K562 (cell line): ENCODE measurements around the gene GPR85.

Experiments
- ERF ChIP-seq: fragments of 450-650 bp; formaldehyde crosslinking; IDR thresholded peaks from 2 replicates; pipeline ENCODE4 v1.4.0; 2020; ENCODE audit warnings: mild to moderate bottlenecking, mixed read lengths
- KHSRP ChIP-seq: fragments of 450-650 bp; IDR thresholded peaks from 2 replicates; pipeline ENCODE4 v1.6.1; 2017
- MAFK ChIP-seq: IDR thresholded peaks from 2 replicates; pipeline ENCODE4 v1.6.1; 2011; ENCODE audit warnings: low read length, improper control_type of control experiment
- NFATC3 ChIP-seq: fragments of 450-650 bp; IDR thresholded peaks from 2 replicates; pipeline ENCODE4 v1.6.1; 2017; ENCODE audit warnings: mild to moderate bottlenecking
- POLR2A ChIP-seq: fragments of 450-650 bp; conservative IDR thresholded peaks from 2 replicates; pipeline ENCODE4 v1.6.1; 2016
- SP1 ChIP-seq: sonication (generic); formaldehyde crosslinking; IDR thresholded peaks from 2 replicates; pipeline ENCODE4 v1.8.1; 2022; ENCODE audit warnings: mild to moderate bottlenecking, missing genetic modification reagents
- YY1 ChIP-seq, 3 experiments: IDR thresholded peaks; 2 replicates each; pipeline ENCODE4 v1.6.1; 2011; ENCODE audit warnings: low read length in 2 of 3, mild to moderate bottlenecking in 2 of 3, moderate library complexity in 2 of 3, borderline replicate concordance in 1 of 3, control low read depth in 1 of 3, low read depth in 1 of 3; ENCODE audit not compliant: insufficient read depth in 3 of 3, insufficient replicate concordance in 2 of 3, control insufficient read depth in 1 of 3, insufficient read length in 1 of 3; ENCODE audit errors: extremely low read depth in 1 of 3
- ZFX ChIP-seq: sonication (generic); formaldehyde crosslinking; IDR thresholded peaks from 2 replicates; pipeline ENCODE4 v1.8.0; 2022; ENCODE audit warnings: mild to moderate bottlenecking, missing genetic modification reagents, moderate library complexity
- ZNF143 ChIP-seq: sonication (generic); formaldehyde crosslinking; IDR thresholded peaks from 2 replicates; pipeline ENCODE4 v1.9.0; 2022; ENCODE audit warnings: mild to moderate bottlenecking, missing genetic modification reagents
- TF ChIP-seq, protein P1 (sequence below): fragments of 450-650 bp; IDR thresholded peaks from 2 replicates; pipeline ENCODE4 v1.6.1; 2017; ENCODE audit warnings: mild to moderate bottlenecking, moderate library complexity
- TF ChIP-seq, protein P2 (sequence below), 2 experiments: fragments of 450-650 bp; formaldehyde crosslinking in 1 of 2; IDR thresholded peaks; 2 replicates each; pipeline versions ENCODE4 v1.4.0 to v1.6.1; 2014 to 2020; ENCODE audit warnings: mild to moderate bottlenecking in 2 of 2, borderline replicate concordance in 1 of 2, low read depth in 1 of 2
- TF ChIP-seq, protein P3 (sequence below), 3 experiments: IDR thresholded peaks in 2 of 3; conservative IDR thresholded peaks in 1 of 3; 2 replicates each; pipeline ENCODE4 v1.5.1; 2011 to 2012; ENCODE audit warnings: low read length in 3 of 3, mild to moderate bottlenecking in 3 of 3, control low read depth in 2 of 3, improper control_type of control experiment in 1 of 3, inconsistent platforms in 1 of 3, low read depth in 1 of 3, mixed read lengths in 1 of 3, moderate library complexity in 1 of 3; ENCODE audit not compliant: insufficient read depth in 2 of 3
- TF ChIP-seq, protein P4 (sequence below): sonication (generic); formaldehyde crosslinking; IDR thresholded peaks from 2 replicates; pipeline ENCODE4 v1.5.0; 2020; ENCODE audit warnings: missing genetic modification reagents
- TF ChIP-seq, protein P5 (sequence below): fragments of 250-450 bp; sonication (Bioruptor Pico); IDR thresholded peaks from 2 replicates; pipeline ENCODE4 v1.8.0; 2021; ENCODE audit warnings: borderline replicate concordance, mild to moderate bottlenecking, moderate library complexity; ENCODE audit not compliant: poor library complexity, severe bottlenecking

DNA sequence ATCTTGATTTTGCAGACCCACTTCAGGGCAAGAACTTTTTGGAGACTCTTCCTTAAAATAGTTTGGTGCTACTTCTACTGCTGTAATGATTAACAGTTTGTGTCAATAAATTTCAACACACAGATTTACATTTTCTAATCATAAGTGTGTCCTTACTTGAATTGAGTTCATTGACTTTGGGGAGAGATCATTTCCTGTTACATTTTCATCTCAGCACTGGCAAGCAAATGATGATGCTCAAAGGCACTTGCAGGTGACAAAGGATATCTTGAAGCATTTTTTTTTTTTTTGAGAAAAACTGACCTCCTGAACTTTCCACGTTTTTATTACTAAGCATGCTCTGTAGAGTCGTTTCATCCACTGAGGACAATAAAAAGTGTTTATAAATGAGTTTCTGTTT lies 52.7 kb downstream of the GPR85 start:
- no peak for TF ChIP-seq ERF (CRISPR knock-in tag)
- TF ChIP-seq, protein P1, sequence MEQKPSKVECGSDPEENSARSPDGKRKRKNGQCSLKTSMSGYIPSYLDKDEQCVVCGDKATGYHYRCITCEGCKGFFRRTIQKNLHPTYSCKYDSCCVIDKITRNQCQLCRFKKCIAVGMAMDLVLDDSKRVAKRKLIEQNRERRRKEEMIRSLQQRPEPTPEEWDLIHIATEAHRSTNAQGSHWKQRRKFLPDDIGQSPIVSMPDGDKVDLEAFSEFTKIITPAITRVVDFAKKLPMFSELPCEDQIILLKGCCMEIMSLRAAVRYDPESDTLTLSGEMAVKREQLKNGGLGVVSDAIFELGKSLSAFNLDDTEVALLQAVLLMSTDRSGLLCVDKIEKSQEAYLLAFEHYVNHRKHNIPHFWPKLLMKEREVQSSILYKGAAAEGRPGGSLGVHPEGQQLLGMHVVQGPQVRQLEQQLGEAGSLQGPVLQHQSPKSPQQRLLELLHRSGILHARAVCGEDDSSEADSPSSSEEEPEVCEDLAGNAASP = no peak
- TF ChIP-seq, protein P2, sequence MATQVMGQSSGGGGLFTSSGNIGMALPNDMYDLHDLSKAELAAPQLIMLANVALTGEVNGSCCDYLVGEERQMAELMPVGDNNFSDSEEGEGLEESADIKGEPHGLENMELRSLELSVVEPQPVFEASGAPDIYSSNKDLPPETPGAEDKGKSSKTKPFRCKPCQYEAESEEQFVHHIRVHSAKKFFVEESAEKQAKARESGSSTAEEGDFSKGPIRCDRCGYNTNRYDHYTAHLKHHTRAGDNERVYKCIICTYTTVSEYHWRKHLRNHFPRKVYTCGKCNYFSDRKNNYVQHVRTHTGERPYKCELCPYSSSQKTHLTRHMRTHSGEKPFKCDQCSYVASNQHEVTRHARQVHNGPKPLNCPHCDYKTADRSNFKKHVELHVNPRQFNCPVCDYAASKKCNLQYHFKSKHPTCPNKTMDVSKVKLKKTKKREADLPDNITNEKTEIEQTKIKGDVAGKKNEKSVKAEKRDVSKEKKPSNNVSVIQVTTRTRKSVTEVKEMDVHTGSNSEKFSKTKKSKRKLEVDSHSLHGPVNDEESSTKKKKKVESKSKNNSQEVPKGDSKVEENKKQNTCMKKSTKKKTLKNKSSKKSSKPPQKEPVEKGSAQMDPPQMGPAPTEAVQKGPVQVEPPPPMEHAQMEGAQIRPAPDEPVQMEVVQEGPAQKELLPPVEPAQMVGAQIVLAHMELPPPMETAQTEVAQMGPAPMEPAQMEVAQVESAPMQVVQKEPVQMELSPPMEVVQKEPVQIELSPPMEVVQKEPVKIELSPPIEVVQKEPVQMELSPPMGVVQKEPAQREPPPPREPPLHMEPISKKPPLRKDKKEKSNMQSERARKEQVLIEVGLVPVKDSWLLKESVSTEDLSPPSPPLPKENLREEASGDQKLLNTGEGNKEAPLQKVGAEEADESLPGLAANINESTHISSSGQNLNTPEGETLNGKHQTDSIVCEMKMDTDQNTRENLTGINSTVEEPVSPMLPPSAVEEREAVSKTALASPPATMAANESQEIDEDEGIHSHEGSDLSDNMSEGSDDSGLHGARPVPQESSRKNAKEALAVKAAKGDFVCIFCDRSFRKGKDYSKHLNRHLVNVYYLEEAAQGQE (IDR thresholded peaks at IDR 0.05; ENCODE audit: borderline replicate concordance) = no peak
- TF ChIP-seq, protein P2 (CRISPR knock-in tag; IDR thresholded peaks at IDR 0.05; ENCODE audit: low read depth) = no peak
- TF ChIP-seq ZNF143 (CRISPR knock-in tag) = no peak
- no peak for TF ChIP-seq SP1 (CRISPR knock-in tag)
- TF ChIP-seq, protein P3, sequence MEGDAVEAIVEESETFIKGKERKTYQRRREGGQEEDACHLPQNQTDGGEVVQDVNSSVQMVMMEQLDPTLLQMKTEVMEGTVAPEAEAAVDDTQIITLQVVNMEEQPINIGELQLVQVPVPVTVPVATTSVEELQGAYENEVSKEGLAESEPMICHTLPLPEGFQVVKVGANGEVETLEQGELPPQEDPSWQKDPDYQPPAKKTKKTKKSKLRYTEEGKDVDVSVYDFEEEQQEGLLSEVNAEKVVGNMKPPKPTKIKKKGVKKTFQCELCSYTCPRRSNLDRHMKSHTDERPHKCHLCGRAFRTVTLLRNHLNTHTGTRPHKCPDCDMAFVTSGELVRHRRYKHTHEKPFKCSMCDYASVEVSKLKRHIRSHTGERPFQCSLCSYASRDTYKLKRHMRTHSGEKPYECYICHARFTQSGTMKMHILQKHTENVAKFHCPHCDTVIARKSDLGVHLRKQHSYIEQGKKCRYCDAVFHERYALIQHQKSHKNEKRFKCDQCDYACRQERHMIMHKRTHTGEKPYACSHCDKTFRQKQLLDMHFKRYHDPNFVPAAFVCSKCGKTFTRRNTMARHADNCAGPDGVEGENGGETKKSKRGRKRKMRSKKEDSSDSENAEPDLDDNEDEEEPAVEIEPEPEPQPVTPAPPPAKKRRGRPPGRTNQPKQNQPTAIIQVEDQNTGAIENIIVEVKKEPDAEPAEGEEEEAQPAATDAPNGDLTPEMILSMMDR (IDR thresholded peaks at IDR 0.05 in 2 of 3, conservative IDR thresholded peaks at IDR 0.05 in 1 of 3; ENCODE audit: insufficient read depth in 2 of 3, low read depth in 1 of 3, low read length in 3 of 3) = no peak
- TF ChIP-seq KHSRP = no peak
- TF ChIP-seq, protein P4, sequence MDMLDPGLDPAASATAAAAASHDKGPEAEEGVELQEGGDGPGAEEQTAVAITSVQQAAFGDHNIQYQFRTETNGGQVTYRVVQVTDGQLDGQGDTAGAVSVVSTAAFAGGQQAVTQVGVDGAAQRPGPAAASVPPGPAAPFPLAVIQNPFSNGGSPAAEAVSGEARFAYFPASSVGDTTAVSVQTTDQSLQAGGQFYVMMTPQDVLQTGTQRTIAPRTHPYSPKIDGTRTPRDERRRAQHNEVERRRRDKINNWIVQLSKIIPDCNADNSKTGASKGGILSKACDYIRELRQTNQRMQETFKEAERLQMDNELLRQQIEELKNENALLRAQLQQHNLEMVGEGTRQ = no peak
- TF ChIP-seq ZFX (CRISPR knock-in tag) = no peak
- no peak for TF ChIP-seq POLR2A
- TF ChIP-seq, protein P5, sequence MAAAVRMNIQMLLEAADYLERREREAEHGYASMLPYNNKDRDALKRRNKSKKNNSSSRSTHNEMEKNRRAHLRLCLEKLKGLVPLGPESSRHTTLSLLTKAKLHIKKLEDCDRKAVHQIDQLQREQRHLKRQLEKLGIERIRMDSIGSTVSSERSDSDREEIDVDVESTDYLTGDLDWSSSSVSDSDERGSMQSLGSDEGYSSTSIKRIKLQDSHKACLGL = no peak
- no peak for TF ChIP-seq MAFK
- TF ChIP-seq YY1 (IDR thresholded peaks at IDR 0.05; ENCODE audit: borderline replicate concordance in 1 of 3, control insufficient read depth in 1 of 3, extremely low read depth in 1 of 3, insufficient read depth in 3 of 3, insufficient read length in 1 of 3, insufficient replicate concordance in 2 of 3, low read depth in 1 of 3, low read length in 2 of 3) = no peak
- no peak for TF ChIP-seq NFATC3
